Measurements from ENCODE around the gene PORCN.
"Not testable (repeated sequence)": the region's sequence is repeated elsewhere in the genome, so short reads cannot be mapped to it uniquely, and the experiment has no call there.

The PORCN gene

DNA sequence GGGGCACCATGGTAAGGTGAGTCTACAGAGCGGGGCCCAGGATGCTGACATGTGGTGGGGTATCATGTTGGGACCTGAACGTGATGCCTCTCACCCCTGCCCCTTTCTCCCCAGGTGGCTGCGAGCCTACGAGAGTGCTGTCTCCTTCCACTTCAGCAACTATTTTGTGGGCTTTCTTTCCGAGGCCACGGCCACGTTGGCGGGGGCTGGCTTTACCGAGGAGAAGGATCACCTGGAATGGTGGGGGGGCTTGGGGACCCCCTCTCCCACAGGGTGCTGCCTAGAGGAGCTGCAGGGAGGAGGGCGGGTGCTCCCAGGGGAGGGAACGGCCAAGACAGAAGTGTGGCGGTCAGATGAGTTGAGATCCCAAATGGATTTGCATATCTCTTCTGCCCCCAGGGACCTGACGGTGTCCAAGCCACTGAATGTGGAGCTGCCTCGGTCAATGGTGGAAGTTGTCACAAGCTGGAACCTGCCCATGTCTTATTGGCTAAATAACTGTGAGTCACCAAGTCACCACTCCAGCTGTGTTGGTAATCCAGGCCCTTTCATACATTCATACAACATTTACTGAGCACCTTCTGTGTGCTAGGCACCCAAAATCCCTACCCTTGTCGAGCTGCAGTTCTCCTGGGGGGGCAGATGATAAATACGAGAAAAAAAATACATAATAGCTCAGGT is 5.5 kb downstream of the PORCN start:
- no peak for DNase-seq

DNA sequence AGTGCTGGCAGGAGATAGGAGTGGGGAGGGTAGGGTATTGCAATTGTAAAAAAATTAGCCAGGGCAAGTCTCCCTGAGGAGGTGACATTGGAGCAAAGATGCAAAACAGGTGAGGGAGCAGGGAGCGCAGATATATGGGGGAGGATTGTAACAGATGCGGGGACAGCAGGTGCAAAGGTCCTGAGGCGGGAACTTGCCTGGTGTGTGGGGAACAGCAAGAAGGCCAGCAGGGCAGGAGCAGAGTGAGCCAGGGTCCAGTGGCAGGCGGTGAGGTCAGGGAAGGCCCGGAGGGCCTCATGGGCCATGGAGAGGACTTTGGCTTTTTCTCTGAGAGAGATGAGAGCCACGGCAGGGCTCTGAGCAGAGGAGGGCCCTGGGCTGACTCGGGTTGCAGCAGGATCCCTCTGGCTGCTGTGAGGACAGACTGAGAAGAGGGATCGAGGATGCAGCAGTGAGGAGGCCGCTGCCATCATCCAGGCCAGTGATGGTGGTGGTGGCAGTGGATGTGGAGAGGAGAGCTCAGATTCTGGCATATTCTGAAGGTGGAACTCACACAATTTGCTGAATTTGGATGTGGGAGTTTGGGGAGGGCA is 6.2 kb downstream of the PORCN start:
- no peak for DNase-seq

DNA sequence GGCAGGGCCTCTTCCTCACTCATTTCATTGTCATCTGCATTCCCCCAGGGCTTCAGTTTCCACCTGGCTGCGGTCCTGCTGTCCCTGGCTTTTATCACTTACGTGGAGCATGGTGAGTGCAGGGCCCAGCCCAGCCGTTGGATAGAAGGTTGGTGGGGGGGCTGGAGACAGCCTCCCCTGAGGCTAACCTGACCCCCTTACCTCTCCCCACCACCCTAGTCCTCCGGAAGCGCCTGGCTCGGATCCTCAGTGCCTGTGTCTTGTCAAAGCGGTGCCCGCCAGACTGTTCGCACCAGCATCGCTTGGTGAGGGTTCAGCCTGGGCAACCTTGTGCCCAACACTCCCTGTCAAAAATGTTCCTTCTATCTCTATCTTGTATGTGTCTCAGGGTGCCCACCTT is 7.0 kb downstream of the PORCN start:
- no peak for DNase-seq

DNA sequence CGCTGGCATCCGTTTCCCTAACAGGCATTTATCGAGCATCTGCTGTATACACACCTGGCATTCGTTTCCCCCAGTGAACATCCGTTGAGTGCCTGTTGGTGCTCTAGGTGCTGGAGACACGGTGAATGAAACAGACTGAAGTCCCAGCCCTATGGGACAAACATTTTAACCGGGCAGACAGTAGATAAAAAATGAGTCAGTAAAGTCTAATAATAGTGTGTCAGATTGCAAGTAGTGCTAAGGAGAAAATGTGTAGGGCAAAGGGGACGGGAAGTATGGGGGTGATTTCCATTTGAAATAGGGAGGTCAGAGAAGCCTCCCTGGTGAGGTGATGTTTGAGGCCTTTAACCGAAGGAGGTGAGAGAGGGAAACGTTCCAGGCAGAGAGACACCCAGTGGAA is 7.5 kb downstream of the PORCN start:
- no peak for DNase-seq

DNA sequence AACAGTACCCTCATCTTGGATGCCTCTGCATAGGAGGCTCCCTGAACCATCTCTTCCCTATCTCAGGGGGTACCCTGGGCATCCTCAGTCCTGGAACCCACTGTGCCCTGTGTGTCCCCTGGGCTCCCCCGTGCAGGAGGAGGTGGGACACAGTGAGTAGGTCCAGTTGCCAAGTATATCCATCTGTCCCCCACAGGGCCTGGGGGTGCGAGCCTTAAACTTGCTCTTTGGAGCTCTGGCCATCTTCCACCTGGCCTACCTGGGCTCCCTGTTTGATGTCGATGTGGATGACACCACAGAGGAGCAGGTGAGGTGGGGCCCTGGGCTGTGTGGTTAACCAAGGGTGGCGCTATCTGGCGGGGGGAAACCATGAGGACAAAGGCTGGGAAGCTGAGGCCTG is 8.2 kb downstream of the PORCN start:
- DNase-seq, result no peak

DNA sequence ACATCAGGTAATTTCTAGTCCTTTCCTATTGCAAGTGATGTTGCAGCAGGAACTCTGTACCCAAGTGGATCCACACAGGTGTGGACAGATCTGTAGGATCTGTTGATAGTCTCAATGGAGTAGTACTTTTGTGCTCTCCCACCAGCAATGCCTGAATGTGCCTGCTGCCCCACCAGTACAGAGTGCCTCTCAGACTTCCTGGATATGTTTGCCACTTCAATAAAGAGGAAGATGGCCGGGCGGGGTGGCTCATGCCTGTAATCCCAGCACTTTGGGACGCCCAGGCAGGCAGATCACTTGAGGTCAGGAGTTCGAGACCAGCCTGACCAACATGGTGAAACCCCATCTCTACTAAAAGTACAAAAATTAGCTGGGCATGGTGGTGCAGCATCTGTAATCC is 10.7 kb downstream of the PORCN start:
- not testable (repeated sequence) for DNase-seq

- no peak for DNase-seq
These were observed 11.7 kb downstream of the PORCN start for GRCh38 chrX:48520455-48520854.

GRCh38 chrX:48520976-48521352 is 12.2 kb downstream of the PORCN start:
- no peak for DNase-seq

GRCh38 chrX:48521353-48522243 is 12.8 kb downstream of the PORCN start, which contains the start of gene EBP:
Gene EBP (plus strand): TSS chrX:48521808. CDS start chrX:48523772, 1,964 bp downstream.
- peak; percentile 92 for DNase-seq

- DNase-seq, result no peak
These were observed 13.5 kb downstream of the PORCN start for GRCh38 chrX:48522291-48522690.

GRCh38 chrX:48523682-48524081 is 14.9 kb downstream of the PORCN start:
- DNase-seq, result no peak

DNA sequence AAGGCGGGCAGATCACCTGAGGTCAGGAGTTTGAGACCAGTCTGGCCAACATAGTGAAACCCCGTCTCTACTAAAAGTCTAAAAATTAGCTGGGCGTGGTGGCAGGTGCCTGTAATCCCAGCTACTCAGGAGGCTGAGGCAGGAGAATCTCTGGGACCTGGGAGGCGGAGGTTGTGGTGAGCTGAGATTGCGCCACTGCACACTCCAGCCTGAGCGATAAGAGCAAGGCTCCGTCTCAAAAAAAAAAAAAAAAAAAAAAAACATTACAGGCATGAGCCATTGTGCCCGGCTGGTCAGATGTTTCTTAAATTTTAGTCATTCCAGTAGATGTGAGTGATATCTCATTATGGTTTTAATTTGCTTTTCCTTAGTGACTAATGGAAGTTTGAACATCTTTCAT is 17.1 kb downstream of the PORCN start:
- not testable (repeated sequence) for DNase-seq

GRCh38 chrX:48530736-48531135 is 21.9 kb downstream of the PORCN start:
- no peak for DNase-seq

GRCh38 chrX:48531358-48531959 is 22.7 kb downstream of the PORCN start:
- DNase-seq, result no peak

DNA sequence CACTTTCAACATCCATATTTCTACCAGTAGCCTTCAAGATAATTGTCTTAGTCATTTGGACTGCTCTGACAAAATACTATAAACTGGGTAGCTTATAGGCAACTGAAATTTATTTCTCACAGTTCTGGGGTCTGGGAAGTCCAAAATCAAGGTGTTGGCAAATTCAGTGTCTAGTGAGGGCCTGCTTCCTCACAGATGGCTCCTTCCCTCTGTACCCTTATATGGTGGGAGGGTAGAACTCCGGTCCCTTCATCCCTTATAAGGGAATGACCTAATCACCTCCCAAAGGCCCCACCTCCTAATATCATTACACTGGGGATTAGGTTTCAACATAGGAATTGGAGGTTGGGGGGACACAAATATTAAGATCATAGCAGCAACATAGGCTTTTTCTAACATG is 23.4 kb downstream of the PORCN start:
- no peak for DNase-seq

DNA sequence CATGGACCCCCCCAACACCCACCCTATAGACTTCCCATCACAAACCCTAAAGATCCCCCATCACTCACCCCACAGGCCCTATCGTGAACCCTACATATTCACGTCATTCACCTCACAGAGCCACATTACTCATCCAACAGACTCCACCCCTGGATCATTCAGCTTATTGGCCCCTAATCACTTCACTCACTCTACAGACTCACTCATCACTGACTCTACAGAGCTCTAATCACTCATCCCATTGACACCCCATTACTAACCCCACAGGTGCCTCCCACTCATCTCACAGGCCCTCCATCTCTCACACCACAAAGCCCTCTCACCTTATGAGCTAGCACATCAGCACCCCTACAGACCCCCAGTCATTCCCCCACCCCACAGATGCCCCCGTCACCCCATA is 24.4 kb downstream of the PORCN start:
- no peak for DNase-seq

DNA sequence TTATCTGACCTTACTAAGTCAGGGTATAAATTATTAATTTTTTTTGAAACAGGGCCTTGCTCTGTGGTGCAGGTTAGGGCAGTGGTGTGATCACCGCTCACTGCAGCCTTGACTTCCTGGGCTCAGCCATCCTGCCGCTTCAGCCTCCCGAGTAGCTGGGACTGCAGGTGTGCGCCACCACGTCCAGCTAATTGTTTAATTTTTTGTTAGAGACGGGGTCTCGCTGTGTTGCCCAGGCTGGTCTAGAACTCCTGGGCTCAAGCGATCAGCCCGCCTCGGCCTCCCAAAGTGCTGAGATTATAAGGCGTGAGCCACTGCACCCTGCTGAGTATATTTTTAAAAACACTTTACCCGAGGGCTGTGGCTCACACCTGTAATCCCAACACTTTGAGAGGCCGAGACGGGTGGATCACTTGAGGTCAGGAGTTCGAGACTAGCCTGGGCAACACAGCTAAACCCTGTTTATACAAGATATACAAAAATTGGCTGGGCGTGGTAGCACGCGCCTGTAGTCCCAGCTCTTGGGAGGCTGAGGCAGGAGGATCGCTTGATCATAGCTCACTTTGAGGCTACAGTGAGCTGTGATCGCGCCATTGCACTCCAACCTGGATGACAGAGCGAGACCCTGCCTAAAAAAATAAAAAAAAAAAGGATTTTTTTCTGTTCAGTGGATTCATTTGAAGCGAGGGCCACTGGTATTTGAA is 30.0 kb downstream of the PORCN start:
- no peak for DNase-seq

DNA sequence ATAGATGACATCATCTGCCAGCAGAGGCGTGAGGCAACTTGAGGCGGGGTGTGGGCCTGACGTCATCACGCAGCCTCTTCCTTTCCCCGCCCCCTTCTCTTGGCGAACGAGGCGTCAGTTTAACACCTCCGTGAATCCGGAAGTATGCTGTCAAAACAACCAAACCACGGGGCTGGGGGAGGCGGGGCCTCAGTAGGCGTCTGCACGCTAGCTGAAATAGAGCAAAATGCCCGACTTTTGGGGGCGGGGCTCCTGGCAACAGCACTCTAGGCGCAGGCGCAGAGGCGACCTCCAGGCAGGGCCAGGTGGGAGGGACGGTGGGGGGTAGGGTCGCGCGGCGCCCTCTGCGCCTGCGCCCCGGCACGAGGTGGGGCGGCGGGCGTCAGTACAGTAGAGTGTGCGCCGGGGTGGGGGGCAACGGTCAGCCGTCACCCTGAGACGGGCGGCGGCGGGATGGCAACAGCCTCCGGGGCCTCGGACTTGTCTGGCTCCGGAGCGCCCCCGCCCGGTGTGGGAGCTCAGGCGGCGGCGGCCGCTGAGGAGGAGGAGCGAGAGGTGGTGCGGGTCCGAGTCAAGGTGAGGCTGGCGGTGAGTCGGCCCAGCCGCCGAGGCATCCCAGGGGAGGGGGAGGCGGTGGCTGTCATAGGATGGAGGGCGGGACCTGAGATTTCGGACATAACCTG is 30.7 kb downstream of the PORCN start, which contains the start of gene TBC1D25:
TSS of gene TBC1D25 (plus strand) at position 370 of the 683 bp plus-strand sequence. CDS start at position 454, 84 bp downstream.
- peak; percentile 96 for DNase-seq

DNA sequence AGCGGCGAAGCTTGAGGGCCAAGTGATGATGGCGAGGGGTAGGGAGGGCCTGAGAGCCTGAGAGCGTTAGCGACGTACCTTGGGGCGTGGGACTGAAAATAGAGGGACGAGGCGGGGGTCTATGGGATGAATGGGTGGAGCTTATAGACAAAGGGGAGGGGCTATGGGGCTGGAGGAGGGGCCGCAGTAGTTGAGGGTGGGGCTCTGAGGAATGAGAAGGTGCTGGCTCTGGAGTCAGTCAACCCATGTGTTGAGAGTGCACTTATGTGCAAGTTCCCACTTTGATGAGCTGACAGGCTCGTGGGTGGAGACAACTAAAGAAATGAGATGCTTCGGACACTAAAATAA is 31.2 kb downstream of the PORCN start:
- DNase-seq, result peak; percentile 40

GRCh38 chrX:48540480-48540879 is 31.7 kb downstream of the PORCN start:
- no peak for DNase-seq

- DNase-seq, result no peak
These were observed 32.5 kb downstream of the PORCN start for GRCh38 chrX:48541140-48541814.

DNA sequence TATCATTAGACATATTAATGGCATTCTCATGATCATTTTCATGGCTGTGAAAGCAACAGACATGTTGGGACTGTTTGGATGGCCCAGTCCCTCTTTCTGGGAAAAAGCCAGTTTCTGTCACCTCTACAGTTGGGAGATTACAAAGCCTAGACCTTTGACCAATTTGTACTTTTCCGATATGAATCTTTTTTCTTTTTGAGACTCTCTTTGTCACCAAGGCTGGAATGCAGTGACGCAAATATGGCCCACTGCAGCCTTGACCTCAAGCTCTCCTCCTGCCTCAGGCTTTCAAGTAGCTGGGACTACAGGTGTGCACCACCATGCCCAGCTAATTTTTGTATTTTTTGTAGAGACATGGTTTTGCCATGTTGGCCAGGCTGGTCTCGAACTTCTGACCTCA is 40.1 kb downstream of the PORCN start:
- no peak for DNase-seq

All from COR-L47 (cell line).